ENCODE results near the gene TC2N. TPM values are rescaled to one million over a fixed set of nuclear protein-coding genes. Genes with fewer than 3 reads are reported as not detected.

TC2N gene
- total and polyA plus RNA-seq, 2 donors (not counting 1 experiment from before 2014, with no cell fraction given), result 3.7 to 10.4 TPM

GRCh38 chr14:91854327-91854934, 12.9 kb downstream of the TC2N start:
- no peaks in the 10 kb centered on the region for H3K9me3 ChIP-seq (ENCODE audit: control extremely low read depth in 1 of 3, control insufficient read depth in 2 of 3, insufficient read depth in 1 of 3, low read length in 2 of 3)
- H3K4me2 ChIP-seq (replicated peaks; ENCODE audit: low read depth, low read length, poor library complexity, severe bottlenecking), result no peak overlapping the region
- H4K20me1 ChIP-seq (ENCODE audit: control insufficient read depth, insufficient read depth, low read length, poor library complexity, severe bottlenecking), result no peaks in the 10 kb centered on the region
- H3K36me3 ChIP-seq (replicated peaks in 1 of 2; ENCODE audit: control extremely low read depth in 1 of 2, control insufficient read depth in 1 of 2, extremely low read depth in 1 of 2, insufficient read depth in 2 of 2, low read length in 1 of 2), result no peaks in the 10 kb centered on the region
- Mint-ChIP-seq H3K27me3 (peaks cover 7% of the 10 kb centered on the region), H3K4me3 (no peak overlapping the region), H3K27ac (no peak overlapping the region), H3K4me1 (peaks cover 18% of the 10 kb centered on the region), H3K9me3 (ENCODE audit: insufficient read depth) (no peaks in the 10 kb centered on the region)
- no peak for DNase-seq
- no peak overlapping the region for H3K9ac ChIP-seq (ENCODE audit: low read length)
- WGBS (ENCODE audit: insufficient coverage), result no CpG with 5 or more reads among the region's 2 CpGs
- intact Hi-C loops (cut with micrococcal nuclease), result no loop called here
- H3K79me2 ChIP-seq (ENCODE audit: control insufficient read depth, insufficient read depth, low read length), result no peaks in the 10 kb centered on the region
- ChIA-PET CTCF (interaction anchor here (0.6 to 0.7 kb wide), 2 partner anchors 18 to 608 kb away, joined by 4 to 6 read pairs; no protein-coding TSS in a partner anchor), POLR2A (no interaction called here)
- H3K4me3 ChIP-seq (ENCODE audit: control extremely low read depth in 1 of 5, extremely low read depth in 1 of 5, insufficient read depth in 1 of 5, low read depth in 2 of 5, low read length in 4 of 5), result no peak overlapping the region
- no peak for TF ChIP-seq CTCF (IDR thresholded peaks at IDR 0.05)
- no peak for TF ChIP-seq EZH2 (IDR thresholded peaks at IDR 0.05; ENCODE audit: borderline replicate concordance, insufficient read depth, low read depth, low read length, poor library complexity, severe bottlenecking)
- H3K27me3 ChIP-seq (replicated peaks in 1 of 4; ENCODE audit: control extremely low read depth in 1 of 4, control insufficient read depth in 3 of 4, insufficient read depth in 4 of 4, low read length in 3 of 4), result peaks cover 0 to 5% (median 0%) of the 10 kb centered on the region in 4 experiments
- no peak overlapping the region for H3K27ac ChIP-seq (ENCODE audit: low read length in 2 of 2)
- ATAC-seq (ENCODE audit: low read depth), result no peak
- peaks cover 19 to 26% of the 10 kb centered on the region in 2 donors for H3K4me1 ChIP-seq (ENCODE audit: control insufficient read depth in 2 of 2, insufficient read depth in 2 of 2, low read length in 2 of 2)
- no peak overlapping the region for H2AFZ ChIP-seq (ENCODE audit: insufficient read depth, low read depth, low read length, poor library complexity, severe bottlenecking)

GRCh38 chr14:91851563-91851962, 15.8 kb downstream of the TC2N start:
- H3K4me1 ChIP-seq (ENCODE audit: control insufficient read depth in 2 of 2, insufficient read depth in 2 of 2, low read length in 2 of 2), result peaks cover 27 to 38% of the 10 kb centered on the region in 2 donors
- intact Hi-C loops (cut with micrococcal nuclease), result no loop called here
- no peaks in the 10 kb centered on the region for H3K27me3 Mint-ChIP-seq

More at GRCh38 chr14:91851563-91851962, 15.8 kb downstream of the TC2N start:
- ChIA-PET POLR2A (no interaction called here), CTCF (interaction anchor here (0.8 kb wide), 1 partner anchor 11 kb away, joined by 3 read pairs; no protein-coding TSS in a partner anchor)
- Mint-ChIP-seq H3K4me1 (peaks cover 25% of the 10 kb centered on the region), H3K4me3 (no peak overlapping the region), H3K27ac (no peak overlapping the region), H3K9me3 (ENCODE audit: insufficient read depth) (no peaks in the 10 kb centered on the region)
- no peak overlapping the region for H3K27ac ChIP-seq (ENCODE audit: low read length in 2 of 2)
- WGBS (ENCODE audit: insufficient coverage), result no CpG with 5 or more reads among the region's 1 CpG
- ATAC-seq (ENCODE audit: low read depth) (no peak), DNase-seq (no peak)
- H3K27me3 ChIP-seq (replicated peaks in 1 of 4; ENCODE audit: control extremely low read depth in 1 of 4, control insufficient read depth in 3 of 4, insufficient read depth in 4 of 4, low read length in 3 of 4), result peaks cover 0 to 5% (median 0%) of the 10 kb centered on the region in 4 experiments
- H3K9me3 ChIP-seq (ENCODE audit: control extremely low read depth in 1 of 3, control insufficient read depth in 2 of 3, insufficient read depth in 1 of 3, low read length in 2 of 3), result no peaks in the 10 kb centered on the region
- H3K79me2 ChIP-seq (ENCODE audit: control insufficient read depth, insufficient read depth, low read length), result no peaks in the 10 kb centered on the region
- no peak overlapping the region for H2AFZ ChIP-seq (ENCODE audit: insufficient read depth, low read depth, low read length, poor library complexity, severe bottlenecking)
- H4K20me1 ChIP-seq (ENCODE audit: control insufficient read depth, insufficient read depth, low read length, poor library complexity, severe bottlenecking), result no peaks in the 10 kb centered on the region
- H3K36me3 ChIP-seq (replicated peaks in 1 of 2; ENCODE audit: control extremely low read depth in 1 of 2, control insufficient read depth in 1 of 2, extremely low read depth in 1 of 2, insufficient read depth in 2 of 2, low read length in 1 of 2), result no peaks in the 10 kb centered on the region
- TF ChIP-seq CTCF (IDR thresholded peaks at IDR 0.05) (no peak), EZH2 (IDR thresholded peaks at IDR 0.05; ENCODE audit: borderline replicate concordance, insufficient read depth, low read depth, low read length, poor library complexity, severe bottlenecking) (no peak)
- no peak overlapping the region for H3K9ac ChIP-seq (ENCODE audit: low read length)
- H3K4me3 ChIP-seq (ENCODE audit: control extremely low read depth in 1 of 5, extremely low read depth in 1 of 5, insufficient read depth in 1 of 5, low read depth in 2 of 5, low read length in 4 of 5), result no peak overlapping the region
- H3K4me2 ChIP-seq (replicated peaks; ENCODE audit: low read depth, low read length, poor library complexity, severe bottlenecking), result no peak overlapping the region
